K562 (cell line): ENCODE results near the gene INKA2. TPM values are rescaled to one million over a fixed set of nuclear protein-coding genes. Genes with fewer than 3 reads are reported as not detected.

Experiments used
- ATAC-seq: fragments of 200-7000 bp; cut with Tn5 transposase; 3 replicates; pipeline ENCODE4 v1.9.1; 2020; ENCODE audit warnings: moderate library complexity
- BruUV-seq: library from RNA; stranded (reverse); fragments of 400-500 nt; replicated peaks from 2 replicates; lab custom pipeline; 2021; lab: Mats Ljungman, UMichigan
- CTCF ChIA-PET: fragments of 300-600 bp; formaldehyde crosslinking; extraction: SDS; loops from one replicate; lab custom pipeline; 2021; ENCODE audit warnings: low intra/inter-chr PET ratio; lab: Yijun Ruan, JAX
- POLR2A ChIA-PET: fragments of 300-600, 350-650 bp; sonication (Branson Sonifier 250); formaldehyde crosslinking; extraction: SDS; loops from one replicate; lab custom pipeline; 2021; ENCODE audit warnings: antibody characterized with exemption, inconsistent platforms; lab: Yijun Ruan, JAX
- DNase-seq, 4 experiments: peaks; one replicate each; pipeline versions ENCODE4 v3.0.0 to v3.0.0-alpha.2; 2011 to 2018; ENCODE audit warnings: low spot score in 3 of 4, mixed read lengths in 3 of 4; ENCODE audit errors: extremely low read depth in 1 of 4
- FAIRE-seq: peaks from 2 replicates; lab custom pipeline; 2011; peaks lifted over from hg19 to GRCh38; lab: Jason Lieb, UNC
- H2AFZ ChIP-seq: 2 replicates; pipeline ENCODE4 v1.6.0; 2011; ENCODE audit warnings: low read depth, low read length, control low read depth, inconsistent platforms
- H3K27ac ChIP-seq: fragments of 200-600 bp; 3 replicates; pipeline ENCODE4 v1.8.0; 2011; ENCODE audit warnings: low read depth, mild to moderate bottlenecking, control low read depth, inconsistent platforms, low read length, moderate library complexity, mixed read lengths; ENCODE audit errors: extremely low read depth
- H3K27me3 ChIP-seq, 2 experiments: fragments of 300-600 bp in 1 of 2; 2 replicates in 1 of 2; 3 replicates in 1 of 2; pipeline versions ENCODE4 v1.6.0 to v1.8.0; 2011; ENCODE audit warnings: inconsistent platforms in 2 of 2, low read length in 2 of 2, mild to moderate bottlenecking in 1 of 2, mixed read lengths in 1 of 2, moderate library complexity in 1 of 2; ENCODE audit not compliant: control insufficient read depth in 2 of 2, insufficient read depth in 2 of 2
- H3K36me3 ChIP-seq: fragments of 300-600 bp; 3 replicates; pipeline ENCODE4 v1.8.0; 2011; ENCODE audit warnings: mild to moderate bottlenecking, low read length, inconsistent platforms; ENCODE audit not compliant: control insufficient read depth, insufficient read depth
- H3K4me1 ChIP-seq, 2 experiments: fragments of 200-600 bp in 1 of 2; replicated peaks in 1 of 2; 2 replicates in 1 of 2; 3 replicates in 1 of 2; pipeline versions ENCODE4 v1.5.1 to v1.8.0; 2011; ENCODE audit warnings: inconsistent platforms in 2 of 2, low read length in 2 of 2, mild to moderate bottlenecking in 1 of 2, mixed read lengths in 1 of 2, moderate library complexity in 1 of 2; ENCODE audit not compliant: control insufficient read depth in 2 of 2, insufficient read depth in 2 of 2
- H3K4me2 ChIP-seq: 2 replicates; pipeline ENCODE4 v1.6.1; 2011; ENCODE audit warnings: low read length, control low read depth, inconsistent platforms, mixed read lengths; ENCODE audit not compliant: insufficient read depth
- H3K4me3 ChIP-seq: fragments of 200-600 bp; sonication (generic), shearing (Covaris generic); 2 replicates; pipeline ENCODE4 v1.5.1; 2016; ENCODE audit warnings: control low read depth, inconsistent platforms
- H3K79me2 ChIP-seq: fragments of 200-600 bp; 3 replicates; pipeline ENCODE4 v1.8.0; 2011; ENCODE audit warnings: low read length, inconsistent platforms; ENCODE audit not compliant: control insufficient read depth, insufficient read depth
- H3K9ac ChIP-seq, 2 experiments: 2 replicates each; pipeline versions ENCODE4 v1.6.0 to v1.6.1; 2011; ENCODE audit warnings: low read depth in 2 of 2, low read length in 2 of 2, control low read depth in 1 of 2, inconsistent platforms in 1 of 2, mild to moderate bottlenecking in 1 of 2, mixed read lengths in 1 of 2; ENCODE audit not compliant: insufficient read depth in 1 of 2
- H3K9me1 ChIP-seq: one replicate; pipeline ENCODE4 v1.6.0; 2011; ENCODE audit warnings: inconsistent platforms, mild to moderate bottlenecking, low read length, moderate library complexity; ENCODE audit not compliant: control insufficient read depth, insufficient read depth
- H3K9me3 ChIP-seq: replicated peaks from 2 replicates; pipeline ENCODE4 v1.5.1; 2011; ENCODE audit warnings: low read depth, low read length, inconsistent platforms; ENCODE audit not compliant: control insufficient read depth, insufficient read depth
- H4K20me1 ChIP-seq: replicated peaks from 2 replicates; pipeline ENCODE4 v1.6.1; 2011; ENCODE audit warnings: low read length, inconsistent platforms, mixed read lengths; ENCODE audit not compliant: control insufficient read depth, insufficient read depth
- BCOR ChIP-seq: fragments of 450-650 bp; IDR thresholded peaks from 2 replicates; pipeline ENCODE4 v1.6.1; 2016
- ELF4 ChIP-seq: fragments of 450-650 bp; formaldehyde crosslinking; IDR thresholded peaks from 2 replicates; pipeline ENCODE4 v1.4.0; 2022; ENCODE audit warnings: missing genetic modification characterization
- GTF3C2 ChIP-seq: IDR thresholded peaks from 3 replicates; pipeline ENCODE4 v1.6.1; 2011; ENCODE audit warnings: borderline replicate concordance, mild to moderate bottlenecking, moderate library complexity; ENCODE audit not compliant: insufficient read length; ENCODE audit errors: extremely low read depth
- HBP1 ChIP-seq: fragments of 450-650 bp; formaldehyde crosslinking; IDR thresholded peaks from 2 replicates; pipeline ENCODE4 v1.4.0; 2022; ENCODE audit warnings: missing genetic modification characterization
- MECOM ChIP-seq: fragments of 250-450 bp; sonication (Bioruptor Pico); IDR thresholded peaks from 2 replicates; pipeline ENCODE4 v1.8.0; 2022; ENCODE audit warnings: inconsistent platforms
- NELFE ChIP-seq: IDR thresholded peaks from 2 replicates; pipeline ENCODE4 v1.6.1; 2011; ENCODE audit warnings: mild to moderate bottlenecking; ENCODE audit not compliant: insufficient read depth, insufficient read length
- RBM25 ChIP-seq: fragments of 200-400 bp; formaldehyde crosslinking; IDR thresholded peaks from 2 replicates; pipeline ENCODE4 v1.6.1; 2018; ENCODE audit warnings: low read length, low read depth, moderate library complexity; ENCODE audit not compliant: severe bottlenecking
- ZNF263 ChIP-seq: sonication (generic); formaldehyde crosslinking; IDR thresholded peaks from 2 replicates; pipeline ENCODE4 v1.8.0; 2022; ENCODE audit warnings: mild to moderate bottlenecking, missing genetic modification reagents, borderline replicate concordance
- WGBS: fragments of 100-300 bp; shearing (Covaris generic); methylation state at CpG from one replicate; pipeline ENCODE4 v1.1.6; 2016; ENCODE audit warnings: low coverage, mixed read lengths; ENCODE audit not compliant: insufficient coverage; ENCODE audit errors: missing lambda C conversion rate; 5-methylcytosine and 5-hydroxymethylcytosine counted together
- in situ Hi-C: fragments of 300-500 bp; cut with MboI; formaldehyde crosslinking; loops from 4 replicates; pipeline ENCODE4 v1.15.0; 2018; ENCODE audit warnings: inconsistent platforms, mixed read lengths
- intact Hi-C: fragments of 100-400 bp; cut with micrococcal nuclease; formaldehyde crosslinking; loops from 2 replicates; pipeline ENCODE4 v1.14.2; 2022
- polyA plus RNA-seq, 8 experiments: library from polyadenylated mRNA; depleted of rRNA in 4 of 8; stranded (reverse) in 5 of 8; unstranded in 3 of 8; fragments of >200 nt; fragmentation: Nextera tagmentation in 2 of 8; fragmentation: Illumina TruSeq in 1 of 8; extraction: Ambion mirVana in 2 of 8; extraction: Trizol in 1 of 8; gene quantifications; 2 replicates each; pipeline versions ENCODE4 v1.2.1 to v1.2.3, GENCODE V29; 2011 to 2014; ENCODE audit warnings: inconsistent platforms in 1 of 8, missing spikeins in 1 of 8
- total RNA-seq, 7 experiments: library from RNA; depleted of rRNA in 6 of 7; stranded (reverse); fragments of >200 nt in 6 of 7; fragmentation: Illumina TruSeq in 2 of 7; extraction: Trizol in 2 of 7; gene quantifications; 2 replicates each; pipeline versions ENCODE4 v1.2.1 to v1.2.3, GENCODE V29; 2011 to 2021; ENCODE audit warnings: low replicate concordance in 1 of 7

INKA2 gene
- total and polyA plus RNA-seq, 9 of the 15 experiments (the other 6 are each of a cell fraction or from before 2014, with no cell fraction given): 0.04 to 1.4 (median 0.26) TPM; not detected in 1

- no TSS peak for BruUV-seq
- no peak for FAIRE-seq
Observed at GRCh38 chr1:111737216-111738132, 1.7 kb downstream of the INKA2 start.

GRCh38 chr1:111736548-111737215 is 2.5 kb downstream of the INKA2 start:
- Histone ChIP-seq H3K36me3 (no peaks in the 10 kb centered on the region), H3K79me2 (no peaks in the 10 kb centered on the region), H3K9me3 (no peaks in the 10 kb centered on the region), H2AFZ (no peak overlapping the region), H3K9ac (no peak overlapping the region), H3K9me1 (peaks cover 2% of the 10 kb centered on the region), H3K4me1 (peaks cover 11 to 35% of the 10 kb centered on the region in 2 experiments), H3K4me3 (no peak overlapping the region), H4K20me1 (no peaks in the 10 kb centered on the region; the same call in none of the 2 replicates), H3K27ac (no peak overlapping the region), H3K4me2 (no peak overlapping the region), H3K27me3 (peaks cover 34 to 78% of the 10 kb centered on the region in 2 experiments)
- 7% methylated on average over 4 of the region's 4 CpGs for WGBS
- intact Hi-C loops: no loop called here
- ChIA-PET POLR2A (interaction anchor here (0.7 to 2.2 kb wide), 3 partner anchors 19 to 229 kb away, joined by 3 to 10 read pairs (median 3); partner anchors contain the start of gene DDX20), CTCF (no interaction called here)
- DNase-seq (no peak), ATAC-seq (no peak), FAIRE-seq (no peak)
- BruUV-seq: TSS peak; percentile 43
- in situ Hi-C loops: no loop called here
- TF ChIP-seq NELFE (no peak), RBM25 (no peak), ELF4 (no peak), HBP1 (CRISPR knock-in tag) (no peak), BCOR (no peak), GTF3C2 (no peak)

More at GRCh38 chr1:111737216-111738132, 1.7 kb downstream of the INKA2 start:
- Histone ChIP-seq H4K20me1 (no peaks in the 10 kb centered on the region; the same call in none of the 2 replicates), H3K9me3 (no peaks in the 10 kb centered on the region), H3K4me1 (peaks cover 11 to 35% of the 10 kb centered on the region in 2 experiments), H3K9me1 (peaks cover 2% of the 10 kb centered on the region), H3K4me2 (no peak overlapping the region), H3K79me2 (no peaks in the 10 kb centered on the region), H3K4me3 (no peak overlapping the region), H2AFZ (no peak overlapping the region), H3K9ac (no peak overlapping the region), H3K36me3 (no peaks in the 10 kb centered on the region), H3K27me3 (peaks cover 34 to 79% of the 10 kb centered on the region in 2 experiments), H3K27ac (no peak overlapping the region)
- DNase-seq (no peak), ATAC-seq (no peak)
- CTCF ChIA-PET: interaction anchor here (0.8 kb wide), 1 partner anchor 10 kb away, joined by 3 read pairs; no protein-coding TSS in a partner anchor
- TF ChIP-seq ZNF263 (CRISPR knock-in tag): 0 out of 2 replicates have a peak, but pooled peaks have one; percentile 27
- no peak for TF ChIP-seq MECOM (CRISPR knock-in tag)
- intact Hi-C loops: no loop called here
- 8% methylated on average over 8 of the region's 8 CpGs for WGBS
- POLR2A ChIA-PET: interaction anchor here (0.8 to 2.2 kb wide), 2 partner anchors 18 to 230 kb away, joined by 3 to 10 read pairs; partner anchors contain the start of gene DDX20
- in situ Hi-C loops: no loop called here
